Aorta (tissue), 5 donors: ENCODE measurements around the gene CD96. TPM values are rescaled to one million over a fixed set of nuclear protein-coding genes. Genes with fewer than 3 reads are reported as not detected.
"Not testable (repeated sequence)": the region's sequence is repeated elsewhere in the genome, so short reads cannot be mapped to it uniquely, and the experiment has no call there.

ENCODE experiments used
- ATAC-seq: fragments of 200-7000 bp; cut with Tn5 transposase; one replicate; pipeline ENCODE4 v1.9.1; 2022; ENCODE audit warnings: moderate library complexity; ENCODE audit not compliant: low FRiP score
- DNase-seq, 2 donors: peaks; one replicate each; pipeline ENCODE4 v3.0.0-alpha.2; 2020
- H3K27ac ChIP-seq, 2 donors: one replicate each; pipeline ENCODE4 v1.5.1; 2013; ENCODE audit warnings: low read length in 2 of 2, mild to moderate bottlenecking in 2 of 2, moderate library complexity in 2 of 2, control low read depth in 1 of 2, inconsistent platforms in 1 of 2, low read depth in 1 of 2
- H3K27me3 ChIP-seq, 2 donors: one replicate each; pipeline ENCODE4 v1.6.1; 2013; ENCODE audit warnings: control low read depth in 1 of 2, low read length in 1 of 2, mild to moderate bottlenecking in 1 of 2, moderate library complexity in 1 of 2; ENCODE audit not compliant: insufficient read depth in 2 of 2, control insufficient read depth in 1 of 2
- H3K36me3 ChIP-seq, 2 donors: one replicate each; pipeline ENCODE4 v1.6.1; 2013; ENCODE audit warnings: control low read depth in 1 of 2, low read length in 1 of 2, mild to moderate bottlenecking in 1 of 2; ENCODE audit not compliant: insufficient read depth in 2 of 2, control insufficient read depth in 1 of 2
- H3K4me1 ChIP-seq, 2 donors: one replicate each; pipeline ENCODE4 v1.6.1; 2013; ENCODE audit warnings: low read length in 2 of 2, control low read depth in 1 of 2, mild to moderate bottlenecking in 1 of 2, moderate library complexity in 1 of 2; ENCODE audit not compliant: insufficient read depth in 2 of 2, control insufficient read depth in 1 of 2
- H3K4me3 ChIP-seq, 2 donors: one replicate each; pipeline ENCODE4 v1.5.1; 2013; ENCODE audit warnings: low read length in 2 of 2, control low read depth in 1 of 2, mild to moderate bottlenecking in 1 of 2
- H3K9me3 ChIP-seq: one replicate; pipeline ENCODE4 v1.6.1; 2013; ENCODE audit warnings: mild to moderate bottlenecking, low read length; ENCODE audit not compliant: control insufficient read depth
- whole genome bisulfite sequencing, 2 donors: extraction: QIAGEN DNeasy Blood & Tissue Kit; methylation state at CpG; one replicate each; pipeline ENCODE4 v1.1.7; 2013; 5-methylcytosine and 5-hydroxymethylcytosine counted together
- intact Hi-C, 2 donors: fragments of 100-400 bp; cut with DNase I; formaldehyde crosslinking; loops; one replicate each; pipeline versions ENCODE4 v1.14.2 to v1.15.0; 2022
- polyA plus RNA-seq, 2 donors: library from polyadenylated mRNA; stranded (reverse); fragments of 200-250 nt; gene quantifications; one replicate each; pipeline ENCODE4 v1.2.3, GENCODE V29; 2013
- total RNA-seq, 2 donors: library from RNA; stranded (reverse); fragmentation: NEBNext Ultra II Directional; extraction: Animal tissue kit (Norgen Biotek cat#: 25700); gene quantifications; one replicate each; pipeline ENCODE4 v1.2.1, GENCODE V29; 2021
- donor health status: healthy with polysubstance abuse.
- donor health status: Bipolar disorder and iron deficiency.
- donor health status: DM: no; HTN: no; CAD: no.
- donor health status: DM: no; HTN: no; CAD: no.
- donor health status: DM: yes; HTN: yes; CAD: no.

Gene CD96
- total and polyA plus RNA-seq, 4 donors: 0.10 to 4.8 (median 1.7) TPM

DNA sequence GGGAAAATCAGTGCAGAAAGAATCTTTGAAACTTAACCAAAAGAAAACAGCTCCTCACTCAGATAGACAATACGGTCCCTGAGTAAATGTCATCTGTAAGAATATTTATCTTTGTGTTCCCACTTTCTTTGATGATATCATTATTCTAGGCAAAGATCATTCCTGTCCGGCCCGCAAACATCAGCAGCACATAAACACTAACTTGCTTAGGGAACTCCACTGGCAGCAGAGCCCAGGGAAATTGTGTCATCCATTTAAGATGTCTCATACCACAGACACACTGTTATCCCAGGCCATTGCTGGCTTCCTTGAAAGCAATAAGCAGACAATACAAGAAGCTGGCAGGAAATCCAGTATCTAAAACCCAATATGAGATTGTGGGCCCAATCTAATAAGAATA lies 20.1 kb upstream of the CD96 start:
- H3K4me1 ChIP-seq: no peaks in the 10 kb centered on the region
- no peak overlapping the region for H3K4me3 ChIP-seq
- intact Hi-C loops: no loop called here
- H3K27me3 ChIP-seq: peaks cover 0 to 2% of the 10 kb centered on the region in 2 donors
- no peak overlapping the region for H3K27ac ChIP-seq
- ATAC-seq (no peak), DNase-seq (no peak)
- 87 to 88% methylated on average over 3 of the region's 3 CpGs for WGBS, 2 donors
- no peaks in the 10 kb centered on the region for H3K36me3 ChIP-seq
- H3K9me3 ChIP-seq: no peaks in the 10 kb centered on the region

DNA sequence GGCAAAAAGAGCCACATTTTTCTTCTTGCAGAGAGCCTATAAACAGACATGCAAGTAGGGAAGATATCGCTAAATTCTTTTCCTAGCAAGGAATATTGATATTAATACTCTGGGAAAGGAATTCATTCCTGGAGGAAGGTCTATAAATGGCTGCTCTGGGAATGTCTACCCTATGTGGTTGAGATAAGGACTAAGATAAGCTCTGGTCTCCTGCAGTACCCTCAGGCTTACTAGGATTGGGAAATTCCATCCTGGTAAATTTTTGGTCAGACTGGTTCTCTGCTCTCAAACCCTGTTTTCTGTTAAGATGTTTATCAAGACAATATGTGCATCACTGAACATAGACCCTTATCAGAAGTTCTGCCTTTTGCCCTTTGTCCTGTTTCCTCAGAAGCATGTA lies 17.5 kb upstream of the CD96 start:
- ATAC-seq, H3K4me3 ChIP-seq, H3K27me3 ChIP-seq, H3K9me3 ChIP-seq, H3K36me3 ChIP-seq, H3K4me1 ChIP-seq, DNase-seq, H3K27ac ChIP-seq, intact Hi-C loops: not testable (repeated sequence)
- WGBS, 2 donors: 29 to 54% methylated on average over 1 of the region's 1 CpG

DNA sequence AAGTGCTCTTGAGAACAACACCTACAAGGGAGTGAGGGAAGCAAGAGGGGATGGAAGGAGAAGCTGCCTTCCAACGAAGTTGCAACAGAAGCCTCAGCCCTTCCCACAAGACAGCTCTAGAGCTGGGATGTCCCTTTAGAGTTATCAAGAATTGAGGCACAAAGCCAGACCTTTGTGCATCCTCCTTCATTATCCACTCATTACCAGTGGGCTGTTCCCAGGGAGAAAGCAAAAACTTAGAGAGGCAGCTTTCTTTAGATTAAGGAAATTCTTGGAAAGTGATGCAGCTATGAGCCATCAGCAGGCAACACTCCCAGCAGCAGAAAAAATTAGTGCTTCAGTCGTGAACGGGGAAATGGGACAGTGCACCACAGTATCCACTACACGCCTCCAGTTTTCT lies 10.6 kb upstream of the CD96 start:
- DNase-seq (no peak), ATAC-seq (no peak)
- Histone ChIP-seq H3K9me3 (no peaks in the 10 kb centered on the region), H3K27ac (no peak overlapping the region), H3K36me3 (no peaks in the 10 kb centered on the region), H3K4me1 (no peaks in the 10 kb centered on the region), H3K27me3 (no peaks in the 10 kb centered on the region), H3K4me3 (no peak overlapping the region)
- intact Hi-C loops: no loop called here
- 61 to 66% methylated on average over 4 of the region's 4 CpGs for WGBS, 2 donors

DNA sequence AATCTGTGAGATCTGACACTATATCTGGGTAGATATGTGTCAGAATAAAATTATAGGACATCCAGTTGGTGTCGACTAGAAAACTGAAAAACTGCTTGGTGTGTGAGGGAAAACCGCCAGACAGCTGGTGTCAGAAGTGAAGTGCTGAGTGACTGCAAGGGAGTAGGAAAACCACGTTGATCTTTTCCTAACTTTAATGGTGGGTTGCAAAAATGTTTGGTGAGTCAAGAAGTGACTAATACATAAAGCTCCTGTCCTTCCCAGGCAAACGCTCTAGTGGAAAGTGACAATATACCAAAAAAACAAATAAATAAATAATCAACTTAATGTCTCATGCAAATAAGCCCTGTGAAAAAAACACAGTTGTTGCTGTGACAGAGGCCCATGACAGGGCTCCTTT lies 7.3 kb upstream of the CD96 start:
- WGBS, 2 donors: 62 to 70% methylated on average over 4 of the region's 4 CpGs

DNA sequence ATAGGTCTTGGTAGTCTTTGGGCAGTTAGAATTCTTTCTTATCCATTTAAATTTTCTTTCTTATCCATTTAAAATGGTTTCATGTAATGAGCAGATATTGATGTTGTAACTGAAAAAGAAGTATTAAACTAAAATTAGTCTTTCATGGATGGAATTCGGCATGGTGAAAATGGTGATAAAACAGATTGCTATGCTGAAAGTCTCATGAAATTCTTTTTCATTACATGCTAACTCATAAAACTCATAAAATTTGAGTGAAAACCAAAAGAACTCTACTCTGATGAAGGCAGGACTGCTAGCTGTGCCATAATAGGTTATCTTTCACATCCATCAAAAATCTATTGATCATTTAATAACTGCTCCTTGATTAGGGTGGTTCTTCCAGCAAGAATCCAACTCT lies 3.9 kb upstream of the CD96 start:
- no peak overlapping the region for H3K27ac ChIP-seq
- H3K27me3 ChIP-seq: no peaks in the 10 kb centered on the region
- H3K9me3 ChIP-seq: no peaks in the 10 kb centered on the region
- no peak overlapping the region for H3K4me3 ChIP-seq
- WGBS, 2 donors: 76 to 77% methylated on average over 1 of the region's 1 CpG
- H3K36me3 ChIP-seq: no peaks in the 10 kb centered on the region
- intact Hi-C loops: no loop called here
- H3K4me1 ChIP-seq: no peaks in the 10 kb centered on the region
- DNase-seq (no peak), ATAC-seq (no peak)

More for the DNA sequence above, 7.3 kb upstream of the CD96 start:
- no peak for ATAC-seq
- H3K4me1 ChIP-seq: no peaks in the 10 kb centered on the region
- intact Hi-C loops: no loop called here
- DNase-seq: no peak
- no peaks in the 10 kb centered on the region for H3K36me3 ChIP-seq
- no peak overlapping the region for H3K27ac ChIP-seq
- no peaks in the 10 kb centered on the region for H3K9me3 ChIP-seq
- H3K4me3 ChIP-seq: no peak overlapping the region
- H3K27me3 ChIP-seq: no peaks in the 10 kb centered on the region

DNA sequence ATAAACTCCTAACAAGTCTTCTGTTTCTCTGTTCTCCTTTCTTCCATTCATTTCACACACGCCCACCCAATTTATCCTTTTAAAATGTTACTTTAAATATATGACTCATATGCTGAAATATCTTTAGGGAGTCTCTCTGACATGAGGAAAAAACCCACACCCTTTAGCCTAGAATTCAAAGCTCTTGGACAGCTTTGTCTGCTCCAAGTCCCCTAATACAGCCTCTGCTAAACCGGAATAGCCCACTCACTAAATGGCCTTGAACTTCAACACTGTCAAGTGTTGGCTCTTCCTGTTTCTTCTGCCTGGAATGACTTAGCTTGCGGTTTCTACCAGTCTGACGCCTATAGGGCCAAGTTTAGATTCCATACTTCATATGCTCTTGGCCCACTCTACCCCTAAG lies 3.3 kb upstream of the CD96 start:
- intact Hi-C loops: no loop called here
- H3K4me3 ChIP-seq: no peak overlapping the region
- WGBS, 2 donors: 56 to 57% methylated on average over 4 of the region's 4 CpGs
- DNase-seq (no peak), ATAC-seq (no peak)
- H3K27me3 ChIP-seq: no peaks in the 10 kb centered on the region
- no peaks in the 10 kb centered on the region for H3K36me3 ChIP-seq
- no peaks in the 10 kb centered on the region for H3K9me3 ChIP-seq
- peak overlapping the region in 1 of 2 donors; percentile 36 for H3K27ac ChIP-seq
- H3K4me1 ChIP-seq: no peaks in the 10 kb centered on the region

DNA sequence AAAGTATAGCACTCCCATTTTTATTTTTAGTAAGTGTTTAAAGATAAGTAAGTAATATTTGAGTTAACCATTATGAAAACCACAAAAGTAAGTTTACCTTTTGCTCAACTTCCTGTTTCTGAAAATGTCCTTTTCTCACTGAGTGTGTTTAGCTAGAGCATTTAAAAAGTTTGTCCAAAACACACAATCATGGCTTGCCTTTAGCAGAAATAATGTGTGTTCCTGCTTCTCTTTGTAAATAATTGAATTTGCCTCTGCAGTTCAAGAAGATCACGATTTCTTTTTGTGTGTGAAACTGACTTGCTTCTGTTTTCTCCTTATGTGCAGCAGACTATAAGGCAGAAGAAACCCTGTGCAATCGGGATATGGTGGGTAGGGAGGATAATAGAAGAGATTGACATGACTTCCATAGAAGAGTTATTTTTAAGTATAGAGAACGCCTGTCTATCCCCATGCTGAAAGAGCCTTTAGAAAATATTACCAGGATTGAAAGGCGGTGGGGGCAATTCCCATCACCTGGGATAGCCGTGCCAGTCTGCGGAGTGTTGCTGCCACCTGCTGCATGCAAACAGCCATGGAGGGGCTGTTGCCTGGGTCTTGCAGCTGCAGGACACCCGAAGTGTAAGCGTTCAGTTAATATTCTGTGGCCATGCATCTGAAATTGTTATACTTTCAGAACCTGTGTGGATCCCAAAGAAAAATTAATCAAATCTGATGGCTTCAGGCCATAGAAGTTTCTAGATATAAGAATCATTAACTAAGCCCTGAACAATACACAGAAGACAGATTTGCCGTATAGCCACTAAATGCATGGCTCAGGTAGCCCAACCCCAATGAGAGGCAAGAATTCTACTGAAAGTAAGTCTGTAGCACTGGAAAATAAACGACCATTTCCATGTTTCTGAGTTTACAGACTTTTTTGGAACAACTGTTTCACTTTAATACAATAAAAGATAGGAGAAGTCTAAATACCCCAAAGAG lies 2.4 kb upstream of the CD96 start:
- intact Hi-C loops: no loop called here
- Histone ChIP-seq H3K27me3 (peaks cover 0 to 2% of the 10 kb centered on the region in 2 donors), H3K27ac (no peak overlapping the region), H3K36me3 (no peaks in the 10 kb centered on the region), H3K4me1 (no peaks in the 10 kb centered on the region), H3K4me3 (no peak overlapping the region), H3K9me3 (no peaks in the 10 kb centered on the region)
- no peak for DNase-seq
- ATAC-seq: no peak
- WGBS, 2 donors: 15 to 16% methylated on average over 10 of the region's 10 CpGs

DNA sequence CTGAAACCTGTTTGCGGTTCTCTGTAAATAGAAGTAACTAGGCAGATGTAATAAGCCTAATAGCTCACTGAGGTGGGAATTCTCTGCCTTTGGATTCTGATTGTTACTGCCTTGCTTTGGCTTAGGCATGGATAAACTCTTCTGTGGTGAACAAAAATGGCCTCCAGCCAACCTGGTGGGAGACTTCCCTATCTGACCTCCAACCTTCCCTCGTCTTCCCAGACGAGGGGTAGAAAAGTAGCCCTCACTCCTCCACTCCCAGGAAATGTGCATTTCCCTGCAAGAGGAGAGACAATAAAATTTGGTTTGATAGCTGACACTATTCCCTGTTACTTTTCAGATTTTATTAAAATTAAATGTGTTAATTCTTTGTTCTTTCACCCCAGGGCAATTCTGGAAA lies 606 bp upstream of the CD96 start:
- no peak overlapping the region for H3K27ac ChIP-seq
- no peaks in the 10 kb centered on the region for H3K9me3 ChIP-seq
- no peaks in the 10 kb centered on the region for H3K4me1 ChIP-seq
- H3K4me3 ChIP-seq: no peak overlapping the region
- DNase-seq: no peak
- no peak for ATAC-seq
- H3K27me3 ChIP-seq: peaks cover 0 to 2% of the 10 kb centered on the region in 2 donors
- intact Hi-C loops: no loop called here
- no peaks in the 10 kb centered on the region for H3K36me3 ChIP-seq
- WGBS, 2 donors: 53 to 54% methylated on average over 3 of the region's 3 CpGs
